ENCODE results near the gene NRF1. TPM values are rescaled to one million over a fixed set of nuclear protein-coding genes. Genes with fewer than 3 reads are reported as not detected.

Gene NRF1
- total and polyA plus RNA-seq, 9 donors: 11.5 to 33.5 (median 21.7) TPM

- intact Hi-C loops (cut with DNase I): no loop called here
- no peaks in the 10 kb centered on the region for H3K27me3 ChIP-seq
- H3K4me3 ChIP-seq: no peak overlapping the region
- no peaks in the 10 kb centered on the region for H3K4me1 ChIP-seq (ENCODE audit: insufficient read depth)
- H3K36me3 ChIP-seq: no peaks in the 10 kb centered on the region
- no peak for TF ChIP-seq CTCF (IDR thresholded peaks at IDR 0.05)
- no peak for TF ChIP-seq POLR2A (IDR thresholded peaks at IDR 0.05)
- no peak for TF ChIP-seq EP300 (IDR thresholded peaks at IDR 0.05)
- DNase-seq: no peak
- no peak overlapping the region for H3K27ac ChIP-seq
- no peaks in the 10 kb centered on the region for H3K9me3 ChIP-seq
- 91 to 94% (median 91%) methylated on average over 9 of the region's 9 CpGs for WGBS, 3 donors
Measured at GRCh38 chr7:129796186-129796775, 184.8 kb downstream of the NRF1 start.

GRCh38 chr7:129797214-129797789 lies 185.8 kb downstream of the NRF1 start:
- no peaks in the 10 kb centered on the region for H3K27me3 ChIP-seq
- H3K27ac ChIP-seq: no peak overlapping the region
- no peaks in the 10 kb centered on the region for H3K9me3 ChIP-seq
- no peaks in the 10 kb centered on the region for H3K4me1 ChIP-seq (ENCODE audit: insufficient read depth)
- TF ChIP-seq EP300 (IDR thresholded peaks at IDR 0.05) (no peak), POLR2A (IDR thresholded peaks at IDR 0.05) (no peak), CTCF (IDR thresholded peaks at IDR 0.05) (no peak)
- WGBS, 3 donors: 47 to 50% (median 47%) methylated on average over 7 of the region's 7 CpGs
- no peaks in the 10 kb centered on the region for H3K36me3 ChIP-seq
- no peak for DNase-seq
- no peak overlapping the region for H3K4me3 ChIP-seq
- intact Hi-C loops (cut with DNase I): no loop called here

GRCh38 chr7:129798616-129799349 lies 187.3 kb downstream of the NRF1 start:
- intact Hi-C loops (cut with DNase I): no loop called here
- no peaks in the 10 kb centered on the region for H3K27me3 ChIP-seq
- H3K27ac ChIP-seq: no peak overlapping the region
- H3K36me3 ChIP-seq: no peaks in the 10 kb centered on the region
- no peak overlapping the region for H3K4me3 ChIP-seq
- WGBS, 3 donors: 86 to 91% (median 90%) methylated on average over 16 of the region's 16 CpGs
- no peak for TF ChIP-seq CTCF (IDR thresholded peaks at IDR 0.05)
- no peaks in the 10 kb centered on the region for H3K4me1 ChIP-seq (ENCODE audit: insufficient read depth)
- DNase-seq: no peak
- H3K9me3 ChIP-seq: no peaks in the 10 kb centered on the region

- H3K4me1 ChIP-seq (ENCODE audit: insufficient read depth): no peaks in the 10 kb centered on the region
- H3K4me3 ChIP-seq: no peak overlapping the region
- H3K36me3 ChIP-seq: no peaks in the 10 kb centered on the region
- H3K27me3 ChIP-seq: no peaks in the 10 kb centered on the region
- TF ChIP-seq POLR2A (IDR thresholded peaks at IDR 0.05) (no peak), CTCF (IDR thresholded peaks at IDR 0.05) (no peak), EP300 (IDR thresholded peaks at IDR 0.05) (no peak)
- H3K9me3 ChIP-seq: no peaks in the 10 kb centered on the region
- no peak overlapping the region for H3K27ac ChIP-seq
- no peak for DNase-seq
- intact Hi-C loops (cut with DNase I): no loop called here
- WGBS, 3 donors: 70 to 76% (median 70%) methylated on average over 11 to 13 of the region's 13 CpGs
Measured at GRCh38 chr7:129799350-129799955, 187.9 kb downstream of the NRF1 start.

Data from ovary (tissue), 9 donors.